22Rv1 (cell line): ENCODE measurements around the gene TOLLIP.

Experiments used
- ZFX ChIP-seq: fragments of 450-650 bp; IDR thresholded peaks from 2 replicates; pipeline ENCODE4 v1.6.1; 2017; ENCODE audit warnings: antibody characterized with exemption, borderline replicate concordance
- TF ChIP-seq, protein P1 (sequence below): fragments of 450-650 bp; IDR thresholded peaks from 2 replicates; pipeline ENCODE4 v1.5.1; 2017; ENCODE audit warnings: mild to moderate bottlenecking

DNA sequence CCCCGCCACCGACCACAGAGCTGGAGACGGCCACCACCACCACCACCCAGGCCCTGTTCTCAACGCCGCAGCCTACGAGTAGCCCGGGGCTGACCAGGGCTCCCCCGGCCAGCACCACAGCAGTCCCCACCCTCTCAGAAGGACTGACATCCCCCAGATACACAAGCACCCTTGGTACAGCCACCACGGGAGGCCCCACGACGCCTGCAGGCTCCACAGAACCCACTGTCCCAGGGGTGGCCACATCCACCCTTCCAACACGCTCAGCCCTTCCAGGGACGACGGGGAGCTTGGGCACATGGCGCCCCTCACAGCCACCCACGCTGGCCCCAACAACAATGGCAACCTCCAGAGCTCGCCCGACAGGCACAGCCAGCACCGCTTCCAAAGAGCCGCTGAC lies 67.7 kb downstream of the TOLLIP start:
- TF ChIP-seq, protein P1, sequence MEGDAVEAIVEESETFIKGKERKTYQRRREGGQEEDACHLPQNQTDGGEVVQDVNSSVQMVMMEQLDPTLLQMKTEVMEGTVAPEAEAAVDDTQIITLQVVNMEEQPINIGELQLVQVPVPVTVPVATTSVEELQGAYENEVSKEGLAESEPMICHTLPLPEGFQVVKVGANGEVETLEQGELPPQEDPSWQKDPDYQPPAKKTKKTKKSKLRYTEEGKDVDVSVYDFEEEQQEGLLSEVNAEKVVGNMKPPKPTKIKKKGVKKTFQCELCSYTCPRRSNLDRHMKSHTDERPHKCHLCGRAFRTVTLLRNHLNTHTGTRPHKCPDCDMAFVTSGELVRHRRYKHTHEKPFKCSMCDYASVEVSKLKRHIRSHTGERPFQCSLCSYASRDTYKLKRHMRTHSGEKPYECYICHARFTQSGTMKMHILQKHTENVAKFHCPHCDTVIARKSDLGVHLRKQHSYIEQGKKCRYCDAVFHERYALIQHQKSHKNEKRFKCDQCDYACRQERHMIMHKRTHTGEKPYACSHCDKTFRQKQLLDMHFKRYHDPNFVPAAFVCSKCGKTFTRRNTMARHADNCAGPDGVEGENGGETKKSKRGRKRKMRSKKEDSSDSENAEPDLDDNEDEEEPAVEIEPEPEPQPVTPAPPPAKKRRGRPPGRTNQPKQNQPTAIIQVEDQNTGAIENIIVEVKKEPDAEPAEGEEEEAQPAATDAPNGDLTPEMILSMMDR, result no peak
- no peak for TF ChIP-seq ZFX
